NCI-H187 treated with DMSO at 0.1 percent for 48 hours (cell line): ENCODE measurements around the gene DDR2.
"Not testable (repeated sequence)": the region's sequence is repeated elsewhere in the genome, so short reads cannot be mapped to it uniquely, and the experiment has no call there.

Experiments used
- DNase-seq: peaks from one replicate; lab custom pipeline; 2025; lab: John Stamatoyannopoulos, UW

DDR2 gene

GRCh38 chr1:162725301-162725837, 93.1 kb downstream of the DDR2 start:
- no peak for DNase-seq

- DNase-seq = no peak
These were observed 94.3 kb downstream of the DDR2 start for GRCh38 chr1:162726555-162726954.

- not testable (repeated sequence) for DNase-seq
These were observed 95.2 kb downstream of the DDR2 start for GRCh38 chr1:162727493-162727892.

- no peak for DNase-seq
These were observed 96.3 kb downstream of the DDR2 start for GRCh38 chr1:162728573-162728972.

GRCh38 chr1:162729195-162729774, 97.0 kb downstream of the DDR2 start:
- not testable (repeated sequence) for DNase-seq

GRCh38 chr1:162732094-162732493, 99.8 kb downstream of the DDR2 start:
- no peak for DNase-seq

GRCh38 chr1:162732566-162733335, 100.5 kb downstream of the DDR2 start:
- no peak for DNase-seq

- no peak for DNase-seq
These were observed 101.0 kb downstream of the DDR2 start for GRCh38 chr1:162733336-162733590.

GRCh38 chr1:162734047-162734446, 101.8 kb downstream of the DDR2 start:
- no peak for DNase-seq

GRCh38 chr1:162736184-162736583, 103.9 kb downstream of the DDR2 start:
- DNase-seq = no peak

- DNase-seq = no peak
These were observed 104.4 kb downstream of the DDR2 start for GRCh38 chr1:162736633-162737067.

GRCh38 chr1:162740755-162741154, 108.5 kb downstream of the DDR2 start:
- DNase-seq = no peak

- no peak for DNase-seq
These were observed 109.3 kb downstream of the DDR2 start for GRCh38 chr1:162741574-162741973.

- DNase-seq = not testable (repeated sequence)
These were observed 114.1 kb downstream of the DDR2 start for GRCh38 chr1:162746264-162746942.

- DNase-seq = no peak
These were observed 120.9 kb downstream of the DDR2 start for GRCh38 chr1:162753001-162753658.

GRCh38 chr1:162753998-162754585, 121.8 kb downstream of the DDR2 start:
- no peak for DNase-seq

GRCh38 chr1:162755306-162755705, 123.0 kb downstream of the DDR2 start:
- no peak for DNase-seq

GRCh38 chr1:162756523-162756922, 124.3 kb downstream of the DDR2 start:
- no peak for DNase-seq

- DNase-seq = no peak
These were observed 125.2 kb downstream of the DDR2 start for GRCh38 chr1:162757476-162757875.

GRCh38 chr1:162765788-162766187, 133.5 kb downstream of the DDR2 start:
- DNase-seq = no peak

- no peak for DNase-seq
These were observed 140.4 kb downstream of the DDR2 start for GRCh38 chr1:162772571-162773154.

- DNase-seq = no peak
These were observed 141.7 kb downstream of the DDR2 start for GRCh38 chr1:162774007-162774406.
